ENCODE measurements around the gene PHF14.

PHF14 gene

GRCh38 chr7:11172835-11173234 lies 199.2 kb downstream of the PHF14 start:
- no peak for DNase-seq (ENCODE audit: low read depth)

- DNase-seq (ENCODE audit: low read depth) = no peak
Observed at GRCh38 chr7:11175371-11175770, 201.7 kb downstream of the PHF14 start.

- DNase-seq (ENCODE audit: low read depth) = no peak
Observed at GRCh38 chr7:11175887-11176286, 202.2 kb downstream of the PHF14 start.

GRCh38 chr7:11176985-11177555 lies 203.4 kb downstream of the PHF14 start:
- DNase-seq (ENCODE audit: low read depth) = no peak

GRCh38 chr7:11177793-11178192 lies 204.1 kb downstream of the PHF14 start:
- no peak for DNase-seq (ENCODE audit: low read depth)

- no peak for DNase-seq (ENCODE audit: low read depth)
Observed at GRCh38 chr7:11181590-11181989, 207.9 kb downstream of the PHF14 start.

- DNase-seq (ENCODE audit: low read depth) = peak; percentile 44
Observed at GRCh38 chr7:11182736-11183135, 209.1 kb downstream of the PHF14 start.

GRCh38 chr7:11185179-11185815 lies 211.6 kb downstream of the PHF14 start:
- peak; percentile 95 for DNase-seq (ENCODE audit: low read depth)

GRCh38 chr7:11188529-11189310 lies 215.0 kb downstream of the PHF14 start:
- DNase-seq (ENCODE audit: low read depth) = no peak

GRCh38 chr7:11191081-11191480 lies 217.4 kb downstream of the PHF14 start:
- peak; percentile 57 for DNase-seq (ENCODE audit: low read depth)

- DNase-seq (ENCODE audit: low read depth) = no peak
Observed at GRCh38 chr7:11191574-11192220, 218.0 kb downstream of the PHF14 start.

- DNase-seq (ENCODE audit: low read depth) = peak; percentile 71
Observed at GRCh38 chr7:11192506-11192905, 218.8 kb downstream of the PHF14 start.

GRCh38 chr7:11193131-11193867 lies 219.6 kb downstream of the PHF14 start:
- peak; percentile 64 for DNase-seq (ENCODE audit: low read depth)

- no peak for DNase-seq (ENCODE audit: low read depth)
Observed at GRCh38 chr7:11193888-11194287, 220.2 kb downstream of the PHF14 start.

- DNase-seq (ENCODE audit: low read depth) = no peak
Observed at GRCh38 chr7:11194492-11194891, 220.8 kb downstream of the PHF14 start.

GRCh38 chr7:11195502-11195901 lies 221.8 kb downstream of the PHF14 start:
- DNase-seq (ENCODE audit: low read depth) = no peak

GRCh38 chr7:11196143-11196542 lies 222.5 kb downstream of the PHF14 start:
- no peak for DNase-seq (ENCODE audit: low read depth)

GRCh38 chr7:11203224-11203623 lies 229.6 kb downstream of the PHF14 start:
- DNase-seq (ENCODE audit: low read depth) = no peak

GRCh38 chr7:11203683-11204082 lies 230.0 kb downstream of the PHF14 start:
- DNase-seq (ENCODE audit: low read depth) = no peak

- no peak for DNase-seq (ENCODE audit: low read depth)
Observed at GRCh38 chr7:11206177-11206899, 232.7 kb downstream of the PHF14 start.

GRCh38 chr7:11207565-11207964 lies 233.9 kb downstream of the PHF14 start:
- DNase-seq (ENCODE audit: low read depth) = peak; percentile 68

Data from amniotic epithelial cell (primary cell).